Measurements from ENCODE around the gene HPRT1.
A peak's percentile ranks its signal among the peaks of the same experiment; 100 is the strongest.
"Not testable (repeated sequence)": the region's sequence is repeated elsewhere in the genome, so short reads cannot be mapped to it uniquely, and the experiment has no call there.

Gene HPRT1

GRCh38 chrX:134460005-134460861 lies at the start of gene HPRT1:
HPRT1 (plus strand) TSS chrX:134460165; CDS start chrX:134460312, 147 bp downstream.
- DNase-seq, result peak; percentile 56

- DNase-seq, result no peak
Observed at GRCh38 chrX:134416087-134416486, 43.9 kb upstream of the HPRT1 start.

DNA sequence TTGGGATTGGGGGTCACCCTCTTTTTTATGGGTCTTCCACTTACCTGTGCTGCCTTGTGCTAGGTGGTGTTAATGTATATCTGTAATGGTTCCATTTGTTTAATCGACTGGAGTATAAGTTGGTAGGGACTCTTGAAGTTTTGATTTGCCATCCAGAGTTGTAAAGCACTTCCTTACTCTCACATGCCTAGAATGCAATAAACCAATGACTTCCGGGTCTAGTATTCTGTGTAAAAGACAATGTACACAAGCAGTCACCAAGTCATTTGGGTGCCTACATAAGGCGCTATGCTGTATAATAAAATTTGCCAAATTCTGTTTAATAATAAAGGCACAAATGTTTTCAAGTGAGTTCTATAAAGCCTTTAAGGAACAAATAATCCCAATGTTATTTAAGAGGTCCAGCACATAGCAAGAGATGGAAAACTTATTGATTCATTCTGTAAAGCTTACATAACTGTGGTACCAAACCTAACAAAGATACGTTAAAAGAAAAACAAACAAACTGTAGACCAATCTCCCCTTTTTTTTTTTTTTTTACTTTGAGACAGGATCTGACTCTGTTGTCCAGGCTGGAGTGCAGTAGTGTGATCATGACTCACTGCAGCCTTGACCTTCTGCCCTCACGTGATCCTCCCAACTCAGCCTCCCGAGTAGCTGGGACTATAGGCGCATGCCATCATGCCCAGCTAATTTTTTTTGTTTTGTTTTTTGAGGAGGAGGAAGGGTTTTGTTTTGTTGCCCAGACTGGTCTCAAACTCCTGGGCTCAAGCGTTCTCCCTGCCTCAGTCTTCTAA lies 41.5 kb upstream of the HPRT1 start:
- no peak for DNase-seq

GRCh38 chrX:134419784-134420183 lies 40.2 kb upstream of the HPRT1 start:
- DNase-seq, result no peak

- DNase-seq, result peak; percentile 22
Observed at GRCh38 chrX:134423606-134424005, 36.4 kb upstream of the HPRT1 start.

- no peak for DNase-seq
Observed at GRCh38 chrX:134426281-134426680, 33.7 kb upstream of the HPRT1 start.

GRCh38 chrX:134431894-134432293 lies 28.1 kb upstream of the HPRT1 start:
- DNase-seq, result no peak

DNA sequence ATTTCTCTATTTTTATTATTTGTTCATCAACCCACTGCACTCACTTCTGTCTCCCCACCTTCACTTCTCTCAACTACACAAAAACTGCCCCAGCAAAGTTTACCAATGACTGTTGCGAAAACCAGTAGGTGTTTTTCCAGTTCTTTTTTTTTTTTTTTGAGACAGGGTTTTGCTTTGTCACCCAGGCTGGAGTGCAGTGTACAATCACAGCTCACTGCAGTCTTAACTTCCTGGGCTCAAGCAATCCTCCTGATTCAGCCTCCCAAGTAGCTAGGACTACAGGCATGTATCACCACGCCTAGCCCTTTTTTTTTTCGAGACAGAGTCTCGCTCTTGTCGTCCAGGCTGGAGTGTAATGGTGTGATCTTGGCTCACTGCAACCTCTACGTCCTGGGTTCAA lies 24.1 kb upstream of the HPRT1 start:
- DNase-seq, result no peak

DNA sequence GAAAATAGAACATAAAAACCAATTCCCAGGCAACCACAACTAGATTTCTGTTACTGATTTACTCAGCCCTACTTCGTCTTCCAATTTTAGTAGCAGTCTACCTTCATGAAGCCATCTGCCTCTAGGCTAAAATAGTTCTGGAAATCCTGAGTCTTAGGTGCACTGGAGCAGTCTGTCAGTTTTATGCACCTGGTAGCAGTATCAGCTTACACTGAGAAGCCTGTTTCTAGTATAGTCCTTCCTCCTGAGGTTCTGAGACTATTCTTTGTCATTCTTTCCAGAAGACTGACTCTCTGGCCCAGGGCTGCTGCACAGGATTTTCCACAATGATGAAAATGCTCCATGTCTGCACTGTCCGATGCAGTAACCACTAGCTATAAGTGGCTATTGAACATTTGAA lies 16.9 kb upstream of the HPRT1 start:
- no peak for DNase-seq

DNA sequence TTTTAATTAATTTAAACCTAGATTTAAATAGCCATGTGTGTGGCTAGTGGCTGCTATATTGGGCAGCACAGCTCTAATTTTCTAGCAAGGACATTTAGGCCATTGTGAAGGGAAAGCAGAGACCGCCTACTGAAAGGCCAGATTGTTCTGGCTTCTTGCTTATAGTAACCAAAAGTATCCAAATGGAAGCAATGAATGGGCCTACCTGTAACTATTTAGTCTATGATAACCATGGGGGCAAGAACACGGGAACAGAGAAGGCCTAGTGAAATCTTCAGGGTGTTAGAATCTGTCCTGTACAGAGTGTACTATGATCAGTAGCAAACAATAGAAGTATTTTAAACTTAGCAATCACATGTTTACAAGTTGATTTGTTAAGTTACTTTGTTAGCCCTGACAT lies 16.5 kb upstream of the HPRT1 start:
- no peak for DNase-seq

- DNase-seq, result no peak
Observed at GRCh38 chrX:134444681-134445080, 15.3 kb upstream of the HPRT1 start.

DNA sequence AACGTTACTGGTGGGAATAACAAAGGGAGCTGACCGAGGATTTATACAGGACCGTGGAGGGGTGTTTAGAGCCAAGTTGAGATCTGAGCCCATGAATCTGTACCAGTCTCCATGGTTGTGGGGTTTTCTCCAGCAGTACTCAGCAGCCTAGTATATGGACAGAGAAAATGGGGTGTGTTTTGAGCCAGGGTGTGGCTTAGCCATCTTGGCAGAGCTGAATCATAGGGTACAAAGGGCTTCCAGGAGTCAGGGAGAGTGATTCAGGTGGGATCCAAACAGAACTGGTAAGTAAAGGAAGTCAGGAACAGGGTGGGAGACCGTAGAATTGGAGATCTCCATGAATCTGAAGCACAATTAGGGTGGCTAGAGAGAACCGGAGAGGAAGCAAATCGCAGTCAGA lies 7.4 kb upstream of the HPRT1 start:
- DNase-seq, result no peak

DNA sequence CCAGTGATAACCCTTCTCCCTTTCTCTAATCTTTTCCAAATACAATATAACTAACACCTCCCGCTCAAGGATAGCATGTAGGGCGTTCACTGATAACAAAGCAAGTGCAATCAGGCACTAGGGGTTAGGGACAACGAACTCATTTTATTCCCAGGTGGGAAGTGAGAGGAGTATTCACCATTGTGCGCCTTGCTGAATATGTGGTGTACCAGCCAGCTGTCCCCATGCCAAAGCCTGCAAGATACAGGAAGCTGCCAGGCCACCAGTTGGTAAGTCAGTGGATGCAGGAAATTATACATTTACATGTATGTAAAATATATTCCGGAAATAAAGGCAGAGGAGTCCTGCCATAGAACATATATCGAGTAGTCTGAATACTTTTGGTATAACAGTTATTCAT lies 6.3 kb upstream of the HPRT1 start:
- DNase-seq, result no peak

DNA sequence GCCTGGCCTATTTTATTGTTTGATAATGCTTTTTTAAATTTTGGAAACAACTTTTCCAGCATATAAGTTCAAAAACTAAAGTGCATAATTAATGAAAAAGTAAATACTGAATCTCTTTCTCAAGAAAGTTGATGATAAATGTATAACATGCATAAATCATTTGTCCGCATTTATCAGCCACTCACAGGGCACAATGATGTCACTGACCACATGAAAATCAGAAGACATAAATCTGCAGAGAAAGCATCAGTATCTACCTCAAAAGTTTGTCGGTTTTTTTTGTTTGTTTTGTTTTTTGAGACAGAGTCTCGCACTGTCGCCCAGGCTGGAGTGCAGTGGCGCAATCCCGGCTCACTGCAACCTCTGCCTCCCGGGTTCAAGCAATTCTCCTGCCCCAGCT lies 5.5 kb upstream of the HPRT1 start:
- no peak for DNase-seq

GRCh38 chrX:134457708-134458107 lies 2.3 kb upstream of the HPRT1 start:
- DNase-seq, result no peak

GRCh38 chrX:134459683-134460004 lies 321 bp upstream of the HPRT1 start:
- DNase-seq, result peak; percentile 36

DNA sequence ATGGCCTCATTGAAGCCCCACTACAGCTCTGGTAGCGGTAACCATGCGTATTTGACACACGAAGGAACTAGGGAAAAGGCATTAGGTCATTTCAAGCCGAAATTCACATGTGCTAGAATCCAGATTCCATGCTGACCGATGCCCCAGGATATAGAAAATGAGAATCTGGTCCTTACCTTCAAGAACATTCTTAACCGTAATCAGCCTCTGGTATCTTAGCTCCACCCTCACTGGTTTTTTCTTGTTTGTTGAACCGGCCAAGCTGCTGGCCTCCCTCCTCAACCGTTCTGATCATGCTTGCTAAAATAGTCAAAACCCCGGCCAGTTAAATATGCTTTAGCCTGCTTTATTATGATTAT lies 876 bp downstream of the HPRT1 start:
- no peak for DNase-seq

DNA sequence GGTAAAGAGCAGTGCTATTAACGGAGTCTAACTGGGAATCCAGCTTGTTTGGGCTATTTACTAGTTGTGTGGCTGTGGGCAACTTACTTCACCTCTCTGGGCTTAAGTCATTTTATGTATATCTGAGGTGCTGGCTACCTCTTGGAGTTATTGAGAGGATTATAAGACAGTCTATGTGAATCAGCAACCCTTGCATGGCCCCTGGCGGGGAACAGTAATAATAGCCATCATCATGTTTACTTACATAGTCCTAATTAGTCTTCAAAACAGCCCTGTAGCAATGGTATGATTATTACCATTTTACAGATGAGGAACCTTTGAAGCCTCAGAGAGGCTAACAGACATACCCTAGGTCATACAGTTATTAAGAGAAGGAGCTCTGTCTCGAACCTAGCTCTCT lies 1.5 kb downstream of the HPRT1 start:
- DNase-seq, result no peak

GRCh38 chrX:134462927-134463326 lies 3.0 kb downstream of the HPRT1 start:
- no peak for DNase-seq

DNA sequence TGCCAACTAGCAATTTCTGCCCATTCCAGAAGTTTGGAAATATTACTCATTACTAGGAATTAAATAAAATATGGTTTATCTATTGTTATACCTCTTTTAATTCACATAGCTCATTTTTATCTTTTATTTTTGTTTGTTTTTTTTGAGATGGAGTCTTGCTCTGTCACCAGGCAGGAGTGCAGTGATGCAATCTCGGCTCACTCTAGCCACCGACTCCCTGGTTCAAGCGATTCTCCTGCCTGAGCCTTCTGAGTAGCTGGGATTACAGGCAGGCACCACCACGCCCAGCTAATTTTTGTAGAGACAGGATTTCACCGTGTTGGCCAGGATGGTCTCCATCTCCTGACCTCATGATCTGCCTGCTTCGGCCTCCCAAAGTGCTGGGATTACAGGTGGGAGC lies 4.5 kb downstream of the HPRT1 start:
- DNase-seq, result not testable (repeated sequence)

DNA sequence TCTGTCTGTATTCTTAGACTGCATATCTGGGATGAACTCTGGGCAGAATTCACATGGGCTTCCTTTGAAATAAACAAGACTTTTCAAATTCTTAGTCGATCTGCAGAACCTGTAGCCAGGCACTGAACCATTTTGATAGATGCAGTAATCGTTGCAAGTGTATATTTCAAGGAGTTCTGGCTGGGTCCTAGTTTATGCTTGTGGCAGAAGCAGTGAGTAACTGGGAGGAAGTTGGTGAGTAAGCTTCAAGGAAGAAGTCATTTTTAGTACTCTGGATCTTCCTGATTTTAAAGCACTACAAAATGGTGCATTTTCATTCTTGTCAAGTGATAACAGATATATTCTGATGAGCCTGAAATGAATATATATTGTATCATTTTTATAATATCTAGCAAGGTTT lies 9.5 kb downstream of the HPRT1 start:
- no peak for DNase-seq

DNA sequence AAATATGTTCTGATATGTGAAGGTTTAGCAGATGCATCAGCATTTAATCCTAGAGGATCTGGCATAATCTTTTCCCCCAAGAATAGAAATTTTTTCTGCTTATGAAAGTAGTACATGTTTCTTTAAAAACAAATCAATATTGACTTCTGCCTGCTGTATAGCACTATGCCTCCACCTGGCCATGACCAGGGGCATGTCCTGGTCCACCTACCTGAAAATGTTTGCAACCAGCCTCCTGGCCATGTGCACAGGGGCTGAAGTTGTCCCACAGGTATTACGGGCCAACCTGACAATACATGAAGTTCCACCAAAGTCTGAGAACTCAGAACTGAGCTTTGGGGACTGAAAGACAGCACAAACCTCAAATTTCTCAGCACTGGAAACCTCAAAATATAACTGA lies 10.0 kb downstream of the HPRT1 start:
- DNase-seq, result no peak

DNA sequence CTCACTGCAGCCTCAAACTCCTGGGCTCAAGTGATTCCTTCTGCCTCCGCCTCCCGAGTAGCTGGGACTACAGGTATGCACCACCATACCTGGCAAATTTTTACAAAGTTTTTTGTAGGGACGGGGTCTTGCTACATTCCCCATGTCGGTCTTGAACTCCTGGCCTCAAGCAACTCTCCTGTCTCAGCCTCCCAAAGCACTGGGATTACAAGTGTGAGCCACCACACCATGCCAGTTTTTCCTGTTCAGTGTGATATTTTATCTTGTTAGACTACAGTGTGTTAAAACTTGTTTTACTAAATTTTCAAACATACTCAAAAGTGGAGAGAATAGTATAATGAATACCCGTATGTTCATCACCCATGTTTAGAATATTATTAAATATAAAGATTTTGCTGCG lies 12.1 kb downstream of the HPRT1 start:
- no peak for DNase-seq

DNA sequence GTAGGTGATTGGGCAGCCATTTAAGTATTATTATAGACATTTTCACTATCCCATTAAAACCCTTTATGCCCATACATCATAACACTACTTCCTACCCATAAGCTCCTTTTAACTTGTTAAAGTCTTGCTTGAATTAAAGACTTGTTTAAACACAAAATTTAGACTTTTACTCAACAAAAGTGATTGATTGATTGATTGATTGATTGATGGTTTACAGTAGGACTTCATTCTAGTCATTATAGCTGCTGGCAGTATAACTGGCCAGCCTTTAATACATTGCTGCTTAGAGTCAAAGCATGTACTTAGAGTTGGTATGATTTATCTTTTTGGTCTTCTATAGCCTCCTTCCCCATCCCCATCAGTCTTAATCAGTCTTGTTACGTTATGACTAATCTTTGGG lies 16.3 kb downstream of the HPRT1 start:
- no peak for DNase-seq

- no peak for DNase-seq
Observed at GRCh38 chrX:134478374-134478773, 18.4 kb downstream of the HPRT1 start.

Data from NCI-H1694 treated with DMSO at 0.1 percent for 48 hours (cell line).